Sigmoid colon (tissue), 7 donors: ENCODE data around the gene SLC5A5. TPM values are rescaled to one million over a fixed set of nuclear protein-coding genes. Genes with fewer than 3 reads are reported as not detected.

ENCODE experiments used
- DNase-seq: peaks from one replicate; pipeline ENCODE4 v3.0.0-alpha.2; 2019
- H3K27ac ChIP-seq, 4 donors: fragments of 200-600 bp; sonication (generic); one replicate each; pipeline ENCODE4 v1.5.1; 2016 to 2019; ENCODE audit warnings: mild to moderate bottlenecking in 1 of 4
- H3K27me3 ChIP-seq, 3 donors: fragments of 200-600 bp; sonication (generic); one replicate each; pipeline ENCODE4 v1.5.1; 2019; ENCODE audit warnings: mild to moderate bottlenecking in 1 of 3
- H3K36me3 ChIP-seq, 4 donors: fragments of 200-600 bp; sonication (generic); one replicate each; pipeline ENCODE4 v1.5.1; 2016 to 2019
- H3K4me1 ChIP-seq, 4 donors: fragments of 200-600 bp; sonication (generic); one replicate each; pipeline ENCODE4 v1.5.1; 2017 to 2019
- H3K4me3 ChIP-seq, 4 donors: fragments of 200-600 bp; sonication (generic); one replicate each; pipeline ENCODE4 v1.5.1; 2017 to 2019; ENCODE audit warnings: mild to moderate bottlenecking in 2 of 4, moderate library complexity in 1 of 4
- H3K9me3 ChIP-seq, 4 donors: fragments of 200-600 bp in 3 of 4; sonication (generic) in 3 of 4; one replicate each; pipeline versions ENCODE4 v1.5.1 to v1.6.1; 2013 to 2019
- CTCF ChIP-seq, 4 experiments: fragments of 450-650 bp in 3 of 4; fragments of 200-600 bp in 1 of 4; IDR thresholded peaks; one replicate each; pipeline ENCODE4 v1.5.1; 2016 to 2019; ENCODE audit warnings: antibody characterized with exemption in 4 of 4, mild to moderate bottlenecking in 3 of 4, moderate library complexity in 2 of 4
- EP300 ChIP-seq, 4 donors: sonication (generic); formaldehyde crosslinking; IDR thresholded peaks; one replicate each; pipeline ENCODE4 v1.6.1; 2017; ENCODE audit warnings: antibody characterized with exemption in 4 of 4
- POLR2A ChIP-seq, 2 donors: fragments of 450-650 bp; IDR thresholded peaks; one replicate each; pipeline ENCODE4 v1.6.1; 2016; ENCODE audit warnings: antibody characterized with exemption in 2 of 2, mild to moderate bottlenecking in 2 of 2, moderate library complexity in 2 of 2
- POLR2AphosphoS5 ChIP-seq, 4 donors: sonication (generic); formaldehyde crosslinking; IDR thresholded peaks; one replicate each; pipeline ENCODE4 v1.6.1; 2017; ENCODE audit warnings: antibody characterized with exemption in 4 of 4
- WGBS, 2 donors: extraction: QIAGEN DNeasy Blood & Tissue Kit; methylation state at CpG; one replicate each; pipeline ENCODE4 v1.1.7; 2013; 5-methylcytosine and 5-hydroxymethylcytosine counted together
- intact Hi-C: fragments of 100-400 bp; cut with DNase I; formaldehyde crosslinking; loops from one replicate; pipeline ENCODE4 v1.15.1; 2023
- polyA plus RNA-seq, 3 donors: library from polyadenylated mRNA; stranded (reverse); fragments of 200-250 nt; gene quantifications; one replicate each; pipeline ENCODE4 v1.2.3, GENCODE V29; 2013
- total RNA-seq, 4 donors: library from RNA; depleted of rRNA; stranded (reverse); fragments of >200 nt; gene quantifications; one replicate each; pipeline ENCODE4 v1.1.0, GENCODE V29; 2016
- donor health status: healthy with polysubstance abuse.
- donor health status: Bipolar disorder and iron deficiency.
- donor health status: healthy.

Gene SLC5A5
- total and polyA plus RNA-seq, 7 donors, result 0.13 to 0.60 TPM; not detected in 5

- peaks cover 0 to 18% (median 15%) of the 10 kb centered on the region in 4 donors for H3K4me1 ChIP-seq
- no peak overlapping the region for H3K27ac ChIP-seq
- 31 to 68% methylated on average over 13 of the region's 13 CpGs for WGBS, 2 donors
- TF ChIP-seq POLR2AphosphoS5 (IDR thresholded peaks at IDR 0.05), result peak in 1 of 4 donors; percentile 50
- TF ChIP-seq CTCF (IDR thresholded peaks at IDR 0.05), result no peak
- DNase-seq, result no peak
- H3K4me3 ChIP-seq, result no peak overlapping the region
- H3K9me3 ChIP-seq, result no peaks in the 10 kb centered on the region
- peaks cover 0 to 11% (median 8%) of the 10 kb centered on the region in 3 donors for H3K27me3 ChIP-seq
- peaks cover 24 to 49% (median 35%) of the 10 kb centered on the region in 4 donors for H3K36me3 ChIP-seq
- intact Hi-C loops, result no loop called here
Measured at GRCh38 chr19:17865364-17866311, 6.1 kb upstream of the SLC5A5 start.

- WGBS, 2 donors, result 86 to 90% methylated on average over 8 of the region's 8 CpGs
- no peak overlapping the region for H3K4me3 ChIP-seq
- intact Hi-C loops, result no loop called here
Measured at GRCh38 chr19:17866312-17866963, 5.3 kb upstream of the SLC5A5 start.

GRCh38 chr19:17866964-17867486, 4.7 kb upstream of the SLC5A5 start:
- 35 to 75% methylated on average over 11 of the region's 11 CpGs for WGBS, 2 donors
- intact Hi-C loops, result no loop called here

More at GRCh38 chr19:17866312-17866963, 5.3 kb upstream of the SLC5A5 start:
- Histone ChIP-seq H3K27ac (no peak overlapping the region), H3K9me3 (no peaks in the 10 kb centered on the region), H3K4me1 (peaks cover 0 to 10% (median 7%) of the 10 kb centered on the region in 4 donors), H3K27me3 (peaks cover 7 to 19% (median 16%) of the 10 kb centered on the region in 3 donors), H3K36me3 (peaks cover 24 to 47% (median 34%) of the 10 kb centered on the region in 4 donors)
- TF ChIP-seq CTCF (IDR thresholded peaks at IDR 0.05) (no peak), POLR2A (IDR thresholded peaks at IDR 0.05) (no peak), POLR2AphosphoS5 (IDR thresholded peaks at IDR 0.05) (no peak)
- DNase-seq, result no peak

GRCh38 chr19:17868669-17869068, 3.1 kb upstream of the SLC5A5 start:
- Histone ChIP-seq H3K4me1 (peaks cover 0 to 15% (median 13%) of the 10 kb centered on the region in 4 donors), H3K27ac (no peak overlapping the region), H3K36me3 (peaks cover 5 to 24% (median 13%) of the 10 kb centered on the region in 4 donors), H3K4me3 (no peak overlapping the region), H3K27me3 (peaks cover 28 to 41% (median 38%) of the 10 kb centered on the region in 3 donors), H3K9me3 (no peaks in the 10 kb centered on the region)
- intact Hi-C loops, result no loop called here
- WGBS, 2 donors, result 74 to 86% methylated on average over 6 of the region's 6 CpGs
- no peak for TF ChIP-seq POLR2A (IDR thresholded peaks at IDR 0.05)
- TF ChIP-seq CTCF (IDR thresholded peaks at IDR 0.05), result no peak
- no peak for TF ChIP-seq EP300 (IDR thresholded peaks at IDR 0.05)
- no peak for TF ChIP-seq POLR2AphosphoS5 (IDR thresholded peaks at IDR 0.05)
- DNase-seq, result no peak

More at GRCh38 chr19:17866964-17867486, 4.7 kb upstream of the SLC5A5 start:
- TF ChIP-seq POLR2A (IDR thresholded peaks at IDR 0.05), result no peak
- no peak for TF ChIP-seq POLR2AphosphoS5 (IDR thresholded peaks at IDR 0.05)
- no peak for TF ChIP-seq CTCF (IDR thresholded peaks at IDR 0.05)
- no peak for TF ChIP-seq EP300 (IDR thresholded peaks at IDR 0.05)
- Histone ChIP-seq H3K4me1 (peaks cover 0 to 8% (median 5%) of the 10 kb centered on the region in 4 donors), H3K27me3 (peaks cover 12 to 25% (median 22%) of the 10 kb centered on the region in 3 donors), H3K4me3 (no peak overlapping the region), H3K36me3 (peaks cover 22 to 41% (median 29%) of the 10 kb centered on the region in 4 donors), H3K9me3 (no peaks in the 10 kb centered on the region), H3K27ac (no peak overlapping the region)
- DNase-seq, result no peak
